BE2C (cell line): ENCODE data around the gene RNF138.
A peak's percentile ranks its signal among the peaks of the same experiment; 100 is the strongest.
"Not testable (repeated sequence)": the region's sequence is repeated elsewhere in the genome, so short reads cannot be mapped to it uniquely, and the experiment has no call there.

Experiments used
- DNase-seq: peaks from one replicate; pipeline ENCODE4 v3.0.0-alpha.2; 2020
- H3K27me3 ChIP-seq: fragments of 250-450 bp; sonication (Bioruptor Pico); 2 replicates; pipeline ENCODE4 v1.5.1; 2020; ENCODE audit warnings: mild to moderate bottlenecking
- H3K36me3 ChIP-seq: fragments of 250-450 bp; sonication (Bioruptor Pico); 2 replicates; pipeline ENCODE4 v1.5.1; 2020; ENCODE audit warnings: mild to moderate bottlenecking
- H3K4me1 ChIP-seq: fragments of 250-450 bp; sonication (Bioruptor Pico); 2 replicates; pipeline ENCODE4 v1.5.1; 2020
- H3K4me3 ChIP-seq: 2 replicates; pipeline ENCODE4 v1.5.1; 2011; ENCODE audit warnings: low read depth, low read length
- H3K9me3 ChIP-seq: fragments of 250-450 bp; sonication (Bioruptor Pico); 2 replicates; pipeline ENCODE4 v1.5.1; 2020
- CTCF ChIP-seq: IDR thresholded peaks from 2 replicates; pipeline ENCODE4 v1.5.1; 2012; ENCODE audit warnings: mild to moderate bottlenecking, low read depth, low read length

Gene RNF138

GRCh38 chr18:32156855-32157254, 65.2 kb downstream of the RNF138 start:
- Histone ChIP-seq H3K9me3 (no peaks in the 10 kb centered on the region), H3K4me3 (no peak overlapping the region), H3K36me3 (no peaks in the 10 kb centered on the region), H3K4me1 (no peaks in the 10 kb centered on the region), H3K27me3 (no peaks in the 10 kb centered on the region)
- no peak for TF ChIP-seq CTCF
- DNase-seq: no peak

- Histone ChIP-seq H3K4me3 (no peak overlapping the region), H3K4me1 (no peaks in the 10 kb centered on the region), H3K36me3 (no peaks in the 10 kb centered on the region), H3K9me3 (no peaks in the 10 kb centered on the region), H3K27me3 (no peaks in the 10 kb centered on the region)
- TF ChIP-seq CTCF: no peak
- DNase-seq: no peak
These were observed 65.9 kb downstream of the RNF138 start for GRCh38 chr18:32157580-32157979.

GRCh38 chr18:32158108-32158624, 66.5 kb downstream of the RNF138 start:
- peak; percentile 61 for DNase-seq
- no peaks in the 10 kb centered on the region for H3K27me3 ChIP-seq
- no peaks in the 10 kb centered on the region for H3K9me3 ChIP-seq
- H3K36me3 ChIP-seq: no peaks in the 10 kb centered on the region
- 0 out of 2 replicates have a peak overlapping the region, but pooled peaks have one; percentile 15 for H3K4me3 ChIP-seq
- TF ChIP-seq CTCF: peak; percentile 71
- no peaks in the 10 kb centered on the region for H3K4me1 ChIP-seq

- H3K4me1 ChIP-seq, H3K27me3 ChIP-seq, H3K9me3 ChIP-seq, DNase-seq, H3K36me3 ChIP-seq, H3K4me3 ChIP-seq: not testable (repeated sequence)
These were observed 67.0 kb downstream of the RNF138 start for GRCh38 chr18:32158631-32159030.

- Histone ChIP-seq H3K9me3 (no peaks in the 10 kb centered on the region), H3K27me3 (no peaks in the 10 kb centered on the region), H3K4me3 (no peak overlapping the region), H3K4me1 (no peaks in the 10 kb centered on the region), H3K36me3 (no peaks in the 10 kb centered on the region)
- no peak for TF ChIP-seq CTCF
- DNase-seq: no peak
These were observed 68.9 kb downstream of the RNF138 start for GRCh38 chr18:32160547-32160946.

GRCh38 chr18:32167980-32168730, 76.5 kb downstream of the RNF138 start:
- no peak for DNase-seq
- Histone ChIP-seq H3K4me3 (no peak overlapping the region), H3K36me3 (no peaks in the 10 kb centered on the region), H3K27me3 (no peaks in the 10 kb centered on the region), H3K9me3 (no peaks in the 10 kb centered on the region), H3K4me1 (no peaks in the 10 kb centered on the region)
- no peak for TF ChIP-seq CTCF
